ENCODE data around the gene PHEX.

The PHEX gene

GRCh38 chrX:22032084-22032483 lies at the start of gene PHEX:
Gene PHEX, plus strand, starts transcription at chrX:22032325. Its CDS starts 681 bp downstream, at chrX:22033006.
- no peak for DNase-seq

GRCh38 chrX:21985332-21985777 lies 46.8 kb upstream of the PHEX start:
- peak; percentile 66 for DNase-seq

GRCh38 chrX:21986596-21986995 lies 45.5 kb upstream of the PHEX start:
- no peak for DNase-seq

GRCh38 chrX:21989384-21989783 lies 42.7 kb upstream of the PHEX start:
- DNase-seq, result no peak

- DNase-seq, result no peak
These were observed 41.3 kb upstream of the PHEX start for GRCh38 chrX:21990832-21991231.

- no peak for DNase-seq
These were observed 40.6 kb upstream of the PHEX start for GRCh38 chrX:21991504-21991903.

GRCh38 chrX:21993265-21993664 lies 38.9 kb upstream of the PHEX start:
- no peak for DNase-seq

GRCh38 chrX:21996872-21997455 lies 35.2 kb upstream of the PHEX start:
- no peak for DNase-seq

GRCh38 chrX:21998037-21998436 lies 34.1 kb upstream of the PHEX start:
- DNase-seq, result no peak

GRCh38 chrX:22004866-22005265 lies 27.3 kb upstream of the PHEX start:
- DNase-seq, result no peak

- no peak for DNase-seq
These were observed 20.1 kb upstream of the PHEX start for GRCh38 chrX:22012051-22012450.

- DNase-seq, result no peak
These were observed 19.2 kb upstream of the PHEX start for GRCh38 chrX:22012931-22013330.

GRCh38 chrX:22015139-22015750 lies 16.9 kb upstream of the PHEX start:
- DNase-seq, result no peak

- no peak for DNase-seq
These were observed 10.3 kb upstream of the PHEX start for GRCh38 chrX:22021751-22022324.

- DNase-seq, result no peak
These were observed 7.5 kb upstream of the PHEX start for GRCh38 chrX:22024577-22024976.

GRCh38 chrX:22025751-22026150 lies 6.4 kb upstream of the PHEX start:
- DNase-seq, result no peak

GRCh38 chrX:22026731-22027130 lies 5.4 kb upstream of the PHEX start:
- no peak for DNase-seq

GRCh38 chrX:22032506-22032905 lies 381 bp downstream of the PHEX start:
- DNase-seq, result no peak

GRCh38 chrX:22033818-22034217 lies 1.7 kb downstream of the PHEX start:
- DNase-seq, result no peak

- DNase-seq, result no peak
These were observed 3.1 kb downstream of the PHEX start for GRCh38 chrX:22035236-22035635.

- no peak for DNase-seq
These were observed 5.1 kb downstream of the PHEX start for GRCh38 chrX:22037225-22037624.

GRCh38 chrX:22037911-22038537 lies 5.9 kb downstream of the PHEX start:
- no peak for DNase-seq

- DNase-seq, result no peak
These were observed 7.4 kb downstream of the PHEX start for GRCh38 chrX:22039541-22039940.

- DNase-seq, result no peak
These were observed 8.1 kb downstream of the PHEX start for GRCh38 chrX:22040184-22040583.
